GM12801 (cell line): ENCODE measurements around the gene PPP2R2B.

ENCODE experiments used
- TF ChIP-seq, protein P1 (sequence below): IDR thresholded peaks from one replicate; pipeline ENCODE4 v1.5.1; 2011; ENCODE audit warnings: control low read depth; ENCODE audit not compliant: insufficient read length; ENCODE audit errors: extremely low read depth

PPP2R2B gene

DNA sequence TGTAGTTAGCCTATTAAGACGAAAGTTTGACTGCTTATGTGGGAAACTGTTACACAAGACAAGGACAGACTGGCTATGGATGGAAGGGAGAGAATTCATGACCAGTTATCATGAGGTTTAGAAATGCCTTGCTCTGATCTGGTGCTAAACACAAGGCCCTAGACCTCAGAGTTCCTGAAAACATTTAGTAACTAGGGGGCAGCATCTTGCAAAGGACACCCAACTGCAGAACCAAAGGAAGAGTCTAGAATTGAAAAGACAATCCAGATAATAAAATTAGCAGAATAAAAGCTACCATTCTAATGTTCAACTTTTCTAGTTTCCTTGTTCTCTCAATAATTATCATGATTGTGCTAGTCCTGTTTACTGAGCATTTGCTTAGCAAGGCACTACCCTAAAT lies 232.1 kb downstream of the PPP2R2B start:
- TF ChIP-seq, protein P1, sequence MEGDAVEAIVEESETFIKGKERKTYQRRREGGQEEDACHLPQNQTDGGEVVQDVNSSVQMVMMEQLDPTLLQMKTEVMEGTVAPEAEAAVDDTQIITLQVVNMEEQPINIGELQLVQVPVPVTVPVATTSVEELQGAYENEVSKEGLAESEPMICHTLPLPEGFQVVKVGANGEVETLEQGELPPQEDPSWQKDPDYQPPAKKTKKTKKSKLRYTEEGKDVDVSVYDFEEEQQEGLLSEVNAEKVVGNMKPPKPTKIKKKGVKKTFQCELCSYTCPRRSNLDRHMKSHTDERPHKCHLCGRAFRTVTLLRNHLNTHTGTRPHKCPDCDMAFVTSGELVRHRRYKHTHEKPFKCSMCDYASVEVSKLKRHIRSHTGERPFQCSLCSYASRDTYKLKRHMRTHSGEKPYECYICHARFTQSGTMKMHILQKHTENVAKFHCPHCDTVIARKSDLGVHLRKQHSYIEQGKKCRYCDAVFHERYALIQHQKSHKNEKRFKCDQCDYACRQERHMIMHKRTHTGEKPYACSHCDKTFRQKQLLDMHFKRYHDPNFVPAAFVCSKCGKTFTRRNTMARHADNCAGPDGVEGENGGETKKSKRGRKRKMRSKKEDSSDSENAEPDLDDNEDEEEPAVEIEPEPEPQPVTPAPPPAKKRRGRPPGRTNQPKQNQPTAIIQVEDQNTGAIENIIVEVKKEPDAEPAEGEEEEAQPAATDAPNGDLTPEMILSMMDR, result no peak

GRCh38 chr5:146645342-146645741 lies 233.2 kb downstream of the PPP2R2B start:
- TF ChIP-seq, protein P1, result no peak

DNA sequence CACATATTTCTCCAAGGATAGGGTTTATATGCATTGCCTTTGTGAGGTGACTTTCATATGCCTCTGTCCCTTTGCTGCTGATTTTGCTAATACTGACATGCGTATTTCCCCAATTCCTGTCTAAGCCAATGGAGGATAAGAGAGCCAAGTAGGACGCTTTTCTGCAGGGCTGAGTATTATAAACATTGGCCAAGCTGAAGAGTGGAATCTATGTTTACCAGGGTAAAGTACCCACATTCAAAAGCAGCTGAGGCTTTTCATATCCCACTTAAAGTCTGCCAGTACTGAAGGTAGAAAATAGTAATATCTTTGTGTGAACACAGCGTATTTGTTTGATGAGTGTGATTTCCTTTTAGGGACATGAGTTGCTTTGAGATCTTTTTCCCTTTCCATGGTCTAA lies 233.7 kb downstream of the PPP2R2B start:
- TF ChIP-seq, protein P1, result no peak

- TF ChIP-seq, protein P1, result no peak
Measured at GRCh38 chr5:146643776-146644175, 234.8 kb downstream of the PPP2R2B start.

- TF ChIP-seq, protein P1, result no peak
Measured at GRCh38 chr5:146642410-146642809, 236.1 kb downstream of the PPP2R2B start.

DNA sequence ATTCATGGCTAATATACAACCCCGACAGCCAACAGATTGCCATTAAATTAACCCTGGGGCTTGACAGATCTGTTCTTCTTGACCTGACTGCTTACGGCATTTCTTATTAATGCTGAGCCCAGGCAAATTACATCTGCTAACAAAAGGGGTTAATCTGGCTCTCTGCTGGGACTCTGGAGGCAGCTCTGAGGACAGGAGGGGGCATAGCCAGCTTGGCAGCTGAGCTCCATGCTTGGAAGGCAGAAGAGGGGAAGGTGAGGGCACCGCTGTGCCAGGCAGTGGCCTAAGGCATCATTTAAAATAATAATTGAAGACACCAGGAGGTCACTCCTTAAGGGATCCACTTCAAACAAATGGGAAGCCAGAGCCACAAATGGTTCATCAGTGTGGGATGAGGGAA lies 236.6 kb downstream of the PPP2R2B start:
- TF ChIP-seq, protein P1, result no peak

GRCh38 chr5:146640285-146640896 lies 238.2 kb downstream of the PPP2R2B start:
- TF ChIP-seq, protein P1, result no peak

- TF ChIP-seq, protein P1, result no peak
Measured at GRCh38 chr5:146635443-146635842, 243.1 kb downstream of the PPP2R2B start.
